ENCODE measurements around the gene KRTAP12-2.
"Not testable (repeated sequence)": the region's sequence is repeated elsewhere in the genome, so short reads cannot be mapped to it uniquely, and the experiment has no call there.

The KRTAP12-2 gene

GRCh38 chr21:44689740-44690139 lies 23.0 kb upstream of the KRTAP12-2 start:
- not testable (repeated sequence) for H3K27me3 ChIP-seq (ENCODE audit: insufficient read depth, low read length); H3K36me3 ChIP-seq (ENCODE audit: insufficient read depth, low read depth, low read length); H3K4me3 ChIP-seq (ENCODE audit: low read length); H3K9ac ChIP-seq (ENCODE audit: low read depth, low read length); H3K27ac ChIP-seq (ENCODE audit: low read length); H3K4me1 ChIP-seq (ENCODE audit: insufficient read depth, low read length)
- H3K9me3 ChIP-seq (ENCODE audit: insufficient read depth, low read depth, low read length) = peaks cover 11% of the 10 kb centered on the region; the same call in 1 of the 2 replicates

- no peak overlapping the region for H3K4me3 ChIP-seq (ENCODE audit: low read length)
- H3K9ac ChIP-seq (ENCODE audit: low read depth, low read length) = no peak overlapping the region
- peaks cover 3% of the 10 kb centered on the region; the same call in 1 of the 2 replicates for H3K4me1 ChIP-seq (ENCODE audit: insufficient read depth, low read length)
- no peaks in the 10 kb centered on the region for H3K27me3 ChIP-seq (ENCODE audit: insufficient read depth, low read length)
- no peaks in the 10 kb centered on the region for H3K36me3 ChIP-seq (ENCODE audit: insufficient read depth, low read depth, low read length)
- no peak overlapping the region for H3K27ac ChIP-seq (ENCODE audit: low read length)
- H3K9me3 ChIP-seq (ENCODE audit: insufficient read depth, low read depth, low read length) = peaks cover 1% of the 10 kb centered on the region; the same call in 1 of the 2 replicates
Observed at GRCh38 chr21:44687671-44688070, 20.9 kb upstream of the KRTAP12-2 start.

GRCh38 chr21:44686843-44687561 lies 20.3 kb upstream of the KRTAP12-2 start:
- peaks cover 3% of the 10 kb centered on the region; the same call in 1 of the 2 replicates for H3K4me1 ChIP-seq (ENCODE audit: insufficient read depth, low read length)
- no peaks in the 10 kb centered on the region for H3K36me3 ChIP-seq (ENCODE audit: insufficient read depth, low read depth, low read length)
- peak overlapping the region; percentile 3; the same call in 1 of the 2 replicates for H3K9ac ChIP-seq (ENCODE audit: low read depth, low read length)
- no peaks in the 10 kb centered on the region for H3K27me3 ChIP-seq (ENCODE audit: insufficient read depth, low read length)
- no peaks in the 10 kb centered on the region for H3K9me3 ChIP-seq (ENCODE audit: insufficient read depth, low read depth, low read length)
- H3K27ac ChIP-seq (ENCODE audit: low read length) = no peak overlapping the region
- no peak overlapping the region for H3K4me3 ChIP-seq (ENCODE audit: low read length)

- Histone ChIP-seq H3K9me3 (ENCODE audit: insufficient read depth, low read depth, low read length) (no peaks in the 10 kb centered on the region), H3K27me3 (ENCODE audit: insufficient read depth, low read length) (no peaks in the 10 kb centered on the region), H3K4me3 (ENCODE audit: low read length) (no peak overlapping the region), H3K4me1 (ENCODE audit: insufficient read depth, low read length) (peaks cover 3% of the 10 kb centered on the region; the same call in 1 of the 2 replicates), H3K27ac (ENCODE audit: low read length) (no peak overlapping the region), H3K9ac (ENCODE audit: low read depth, low read length) (no peak overlapping the region), H3K36me3 (ENCODE audit: insufficient read depth, low read depth, low read length) (no peaks in the 10 kb centered on the region)
Observed at GRCh38 chr21:44686000-44686781, 19.5 kb upstream of the KRTAP12-2 start.

GRCh38 chr21:44685050-44685449 lies 18.3 kb upstream of the KRTAP12-2 start:
- not testable (repeated sequence) for H3K4me3 ChIP-seq (ENCODE audit: low read length)

GRCh38 chr21:44684483-44684882 lies 17.8 kb upstream of the KRTAP12-2 start:
- peaks cover 3% of the 10 kb centered on the region; the same call in 1 of the 2 replicates for H3K4me1 ChIP-seq (ENCODE audit: insufficient read depth, low read length)
- H3K36me3 ChIP-seq (ENCODE audit: insufficient read depth, low read depth, low read length) = no peaks in the 10 kb centered on the region
- H3K9ac ChIP-seq (ENCODE audit: low read depth, low read length) = no peak overlapping the region
- H3K4me3 ChIP-seq (ENCODE audit: low read length) = no peak overlapping the region
- H3K9me3 ChIP-seq (ENCODE audit: insufficient read depth, low read depth, low read length) = no peaks in the 10 kb centered on the region
- H3K27me3 ChIP-seq (ENCODE audit: insufficient read depth, low read length) = no peaks in the 10 kb centered on the region
- no peak overlapping the region for H3K27ac ChIP-seq (ENCODE audit: low read length)

More at GRCh38 chr21:44685050-44685449, 18.3 kb upstream of the KRTAP12-2 start:
- not testable (repeated sequence) for H3K9me3 ChIP-seq (ENCODE audit: insufficient read depth, low read depth, low read length); H3K4me1 ChIP-seq (ENCODE audit: insufficient read depth, low read length); H3K27me3 ChIP-seq (ENCODE audit: insufficient read depth, low read length); H3K36me3 ChIP-seq (ENCODE audit: insufficient read depth, low read depth, low read length); H3K9ac ChIP-seq (ENCODE audit: low read depth, low read length); H3K27ac ChIP-seq (ENCODE audit: low read length)

GRCh38 chr21:44684077-44684476 lies 17.4 kb upstream of the KRTAP12-2 start:
- no peaks in the 10 kb centered on the region for H3K27me3 ChIP-seq (ENCODE audit: insufficient read depth, low read length)
- H3K36me3 ChIP-seq (ENCODE audit: insufficient read depth, low read depth, low read length) = no peaks in the 10 kb centered on the region
- H3K9me3 ChIP-seq (ENCODE audit: insufficient read depth, low read depth, low read length) = no peaks in the 10 kb centered on the region
- H3K4me1 ChIP-seq (ENCODE audit: insufficient read depth, low read length) = peaks cover 3% of the 10 kb centered on the region; the same call in 1 of the 2 replicates
- H3K9ac ChIP-seq (ENCODE audit: low read depth, low read length) = no peak overlapping the region
- H3K4me3 ChIP-seq (ENCODE audit: low read length) = no peak overlapping the region
- H3K27ac ChIP-seq (ENCODE audit: low read length) = no peak overlapping the region

- H3K27ac ChIP-seq (ENCODE audit: low read length) = no peak overlapping the region
- H3K4me3 ChIP-seq (ENCODE audit: low read length) = no peak overlapping the region
- H3K9ac ChIP-seq (ENCODE audit: low read depth, low read length) = no peak overlapping the region
- no peaks in the 10 kb centered on the region for H3K27me3 ChIP-seq (ENCODE audit: insufficient read depth, low read length)
- H3K9me3 ChIP-seq (ENCODE audit: insufficient read depth, low read depth, low read length) = no peaks in the 10 kb centered on the region; the same call in 1 of the 2 replicates
- H3K36me3 ChIP-seq (ENCODE audit: insufficient read depth, low read depth, low read length) = no peaks in the 10 kb centered on the region
- H3K4me1 ChIP-seq (ENCODE audit: insufficient read depth, low read length) = peaks cover 3% of the 10 kb centered on the region; the same call in 1 of the 2 replicates
Observed at GRCh38 chr21:44682580-44683151, 15.9 kb upstream of the KRTAP12-2 start.

GRCh38 chr21:44681861-44682579 lies 15.3 kb upstream of the KRTAP12-2 start, which contains the start of gene KRTAP12-1:
Gene KRTAP12-1, minus strand, starts transcription at chr21:44682163. Its CDS starts 40 bp downstream, at chr21:44682123.
- peaks cover 3% of the 10 kb centered on the region; the same call in 1 of the 2 replicates for H3K4me1 ChIP-seq (ENCODE audit: insufficient read depth, low read length)
- H3K9me3 ChIP-seq (ENCODE audit: insufficient read depth, low read depth, low read length) = no peaks in the 10 kb centered on the region; the same call in 1 of the 2 replicates
- no peaks in the 10 kb centered on the region for H3K27me3 ChIP-seq (ENCODE audit: insufficient read depth, low read length)
- no peak within 1 kb of the TSS for H3K4me3 ChIP-seq (ENCODE audit: low read length)
- H3K9ac ChIP-seq (ENCODE audit: low read depth, low read length) = no peak within 1 kb of the TSS
- H3K36me3 ChIP-seq (ENCODE audit: insufficient read depth, low read depth, low read length) = no peaks in the 10 kb centered on the region
- H3K27ac ChIP-seq (ENCODE audit: low read length) = no peak within 1 kb of the TSS

- Histone ChIP-seq H3K27me3 (ENCODE audit: insufficient read depth, low read length) (no peaks in the 10 kb centered on the region), H3K4me3 (ENCODE audit: low read length) (no peak overlapping the region), H3K4me1 (ENCODE audit: insufficient read depth, low read length) (no peaks in the 10 kb centered on the region), H3K9me3 (ENCODE audit: insufficient read depth, low read depth, low read length) (no peaks in the 10 kb centered on the region; the same call in 1 of the 2 replicates), H3K9ac (ENCODE audit: low read depth, low read length) (no peak overlapping the region), H3K27ac (ENCODE audit: low read length) (no peak overlapping the region), H3K36me3 (ENCODE audit: insufficient read depth, low read depth, low read length) (no peaks in the 10 kb centered on the region)
Observed at GRCh38 chr21:44681152-44681551, 14.4 kb upstream of the KRTAP12-2 start.

GRCh38 chr21:44677881-44678280 lies 11.2 kb upstream of the KRTAP12-2 start:
- no peaks in the 10 kb centered on the region for H3K4me1 ChIP-seq (ENCODE audit: insufficient read depth, low read length)
- H3K9ac ChIP-seq (ENCODE audit: low read depth, low read length) = no peak overlapping the region
- no peak overlapping the region for H3K27ac ChIP-seq (ENCODE audit: low read length)
- H3K27me3 ChIP-seq (ENCODE audit: insufficient read depth, low read length) = no peaks in the 10 kb centered on the region
- H3K9me3 ChIP-seq (ENCODE audit: insufficient read depth, low read depth, low read length) = no peaks in the 10 kb centered on the region; the same call in 1 of the 2 replicates
- H3K36me3 ChIP-seq (ENCODE audit: insufficient read depth, low read depth, low read length) = no peaks in the 10 kb centered on the region
- H3K4me3 ChIP-seq (ENCODE audit: low read length) = no peak overlapping the region

All from iPS-20b (cell line).